ENCODE data around the gene NMT1. TPM values are rescaled to one million over a fixed set of nuclear protein-coding genes. Genes with fewer than 3 reads are reported as not detected.
A peak's percentile ranks its signal among the peaks of the same experiment; 100 is the strongest.

The NMT1 gene
- total and polyA plus RNA-seq, 2 of the 13 experiments (the other 11 are each of a cell fraction or from before 2014, with no cell fraction given): 75.7 to 142 TPM

DNA sequence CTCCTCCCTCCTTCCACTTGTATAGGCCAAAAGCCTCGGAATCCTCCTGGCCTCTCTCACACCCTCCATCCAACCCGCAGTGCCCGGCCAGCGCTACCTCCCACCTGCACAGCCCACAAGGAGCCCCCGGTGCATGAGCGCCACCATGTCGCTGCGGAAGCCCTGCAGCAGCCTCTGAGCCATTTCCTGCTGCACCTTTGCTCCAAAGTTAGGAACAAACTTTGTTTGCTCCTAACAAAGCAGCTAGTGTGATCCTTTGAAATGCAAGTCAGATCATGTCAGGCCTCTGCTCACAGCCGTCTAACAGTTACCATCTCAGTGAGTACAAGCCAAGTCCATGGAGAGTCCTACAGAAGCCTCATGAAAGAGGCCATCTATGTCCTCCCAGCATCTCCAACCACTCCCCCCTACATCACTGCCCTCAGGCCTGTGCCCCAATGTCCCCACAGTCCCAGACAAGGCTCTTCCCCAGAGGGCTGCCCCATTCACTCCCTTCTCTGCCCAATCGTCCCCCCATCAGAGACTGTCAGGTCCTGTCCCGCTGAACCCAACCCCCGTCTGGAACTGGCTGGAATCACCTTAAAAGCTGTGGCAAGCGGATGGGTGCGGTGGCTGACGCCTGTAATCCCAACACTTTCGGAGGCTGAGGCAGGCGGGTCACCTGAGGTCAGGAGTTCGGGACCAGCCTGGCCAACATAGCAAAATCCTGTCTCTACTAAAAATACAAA is 17.1 kb upstream of the NMT1 start (continued):
- TF ChIP-seq GRHL1 (CRISPR knock-in tag; conservative IDR thresholded peaks at IDR 0.05): no peak
- no peak for TF ChIP-seq ZNF816 (CRISPR knock-in tag; IDR thresholded peaks at IDR 0.05; ENCODE audit: borderline replicate concordance)
- TF ChIP-seq ETV5 (CRISPR knock-in tag; IDR thresholded peaks at IDR 0.05; ENCODE audit: borderline replicate concordance): peak; percentile 64; the same call in 1 of the 2 replicates
- TF ChIP-seq, protein P1, sequence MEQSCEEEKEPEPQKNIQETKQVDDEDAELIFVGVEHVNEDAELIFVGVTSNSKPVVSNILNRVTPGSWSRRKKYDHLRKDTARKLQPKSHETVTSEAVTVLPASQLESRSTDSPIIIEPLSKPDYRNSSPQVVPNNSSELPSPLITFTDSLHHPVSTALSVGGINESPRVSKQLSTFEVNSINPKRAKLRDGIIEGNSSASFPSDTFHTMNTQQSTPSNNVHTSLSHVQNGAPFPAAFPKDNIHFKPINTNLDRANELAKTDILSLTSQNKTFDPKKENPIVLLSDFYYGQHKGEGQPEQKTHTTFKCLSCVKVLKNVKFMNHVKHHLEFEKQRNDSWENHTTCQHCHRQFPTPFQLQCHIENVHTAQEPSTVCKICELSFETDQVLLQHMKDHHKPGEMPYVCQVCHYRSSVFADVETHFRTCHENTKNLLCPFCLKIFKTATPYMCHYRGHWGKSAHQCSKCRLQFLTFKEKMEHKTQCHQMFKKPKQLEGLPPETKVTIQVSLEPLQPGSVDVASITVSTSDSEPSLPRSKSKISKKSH (CRISPR knock-in tag; IDR thresholded peaks at IDR 0.05; ENCODE audit: borderline replicate concordance): 0 out of 2 replicates have a peak, but pooled peaks have one; percentile 45
- TF ChIP-seq AKAP8 (CRISPR knock-in tag; IDR thresholded peaks at IDR 0.05): peak; percentile 55; the same call in 1 of the 2 replicates
- TF ChIP-seq ZFX (CRISPR knock-in tag; IDR thresholded peaks at IDR 0.05; ENCODE audit: low read depth): peak; percentile 24
- TF ChIP-seq ZNF629 (CRISPR knock-in tag; conservative IDR thresholded peaks at IDR 0.05): 0 out of 2 replicates have a peak, but pooled peaks have one; percentile 6
- peak; percentile 53; the same call in 1 of the 2 replicates for TF ChIP-seq PPARG (CRISPR knock-in tag; conservative IDR thresholded peaks at IDR 0.05)
- no peak for TF ChIP-seq MIER3 (CRISPR knock-in tag; IDR thresholded peaks at IDR 0.05; ENCODE audit: borderline replicate concordance)
- 0 out of 2 replicates have a peak, but pooled peaks have one; percentile 37 for TF ChIP-seq ZNF451 (CRISPR knock-in tag; IDR thresholded peaks at IDR 0.05)
- TF ChIP-seq HNRNPK (IDR thresholded peaks at IDR 0.05; ENCODE audit: low read depth, low read length, poor library complexity, severe bottlenecking): no peak
- TF ChIP-seq, protein P2, sequence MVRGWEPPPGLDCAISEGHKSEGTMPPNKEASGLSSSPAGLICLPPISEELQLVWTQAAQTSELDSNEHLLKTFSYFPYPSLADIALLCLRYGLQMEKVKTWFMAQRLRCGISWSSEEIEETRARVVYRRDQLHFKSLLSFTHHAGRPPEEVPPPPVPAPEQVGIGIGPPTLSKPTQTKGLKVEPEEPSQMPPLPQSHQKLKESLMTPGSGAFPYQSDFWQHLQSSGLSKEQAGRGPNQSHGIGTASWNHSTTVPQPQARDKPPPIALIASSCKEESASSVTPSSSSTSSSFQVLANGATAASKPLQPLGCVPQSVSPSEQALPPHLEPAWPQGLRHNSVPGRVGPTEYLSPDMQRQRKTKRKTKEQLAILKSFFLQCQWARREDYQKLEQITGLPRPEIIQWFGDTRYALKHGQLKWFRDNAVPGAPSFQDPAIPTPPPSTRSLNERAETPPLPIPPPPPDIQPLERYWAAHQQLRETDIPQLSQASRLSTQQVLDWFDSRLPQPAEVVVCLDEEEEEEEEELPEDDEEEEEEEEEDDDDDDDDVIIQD (CRISPR knock-in tag; IDR thresholded peaks at IDR 0.05; ENCODE audit: low read depth): no peak
- peak; percentile 54; the same call in 1 of the 2 replicates for TF ChIP-seq ZMYM3 (CRISPR knock-in tag; IDR thresholded peaks at IDR 0.05)
- peak; percentile 27; the same call in 1 of the 2 replicates for TF ChIP-seq SAP130 (CRISPR knock-in tag; IDR thresholded peaks at IDR 0.05; ENCODE audit: low read depth)
- TF ChIP-seq ZC3H13 (CRISPR knock-in tag; IDR thresholded peaks at IDR 0.05): 0 out of 2 replicates have a peak, but pooled peaks have one; percentile 54
- no peak for TF ChIP-seq ZNF24 (IDR thresholded peaks at IDR 0.05)
- no peak for TF ChIP-seq RFXANK (CRISPR knock-in tag; IDR thresholded peaks at IDR 0.05)
- TF ChIP-seq ZNF292 (CRISPR knock-in tag; IDR thresholded peaks at IDR 0.05; ENCODE audit: borderline replicate concordance, low read depth): peak; percentile 54; the same call in 1 of the 2 replicates
- TF ChIP-seq ZFAT (CRISPR knock-in tag; conservative IDR thresholded peaks at IDR 0.05): no peak
- TF ChIP-seq PITX1 (CRISPR knock-in tag; IDR thresholded peaks at IDR 0.05): 0 out of 2 replicates have a peak, but pooled peaks have one; percentile 17
- no peak for TF ChIP-seq TCF12 (IDR thresholded peaks at IDR 0.05)
- TF ChIP-seq TCF12 (CRISPR knock-in tag; IDR thresholded peaks at IDR 0.05): no peak
- TF ChIP-seq TBX2 (CRISPR knock-in tag; IDR thresholded peaks at IDR 0.05; ENCODE audit: borderline replicate concordance): no peak
- 0 out of 2 replicates have a peak, but pooled peaks have one; percentile 34 for TF ChIP-seq ZKSCAN8 (CRISPR knock-in tag; IDR thresholded peaks at IDR 0.05; ENCODE audit: borderline replicate concordance)
- TF ChIP-seq ZBTB38 (CRISPR knock-in tag; IDR thresholded peaks at IDR 0.05): peak; percentile 99
- TF ChIP-seq ZNF720 (CRISPR knock-in tag; IDR thresholded peaks at IDR 0.05): no peak

Measured in HepG2 (cell line).